Astrocyte (in vitro differentiated cells and primary cell): ENCODE data around the gene ANKRD62. TPM values are rescaled to one million over a fixed set of nuclear protein-coding genes. Genes with fewer than 3 reads are reported as not detected.

Source experiments
- DNase-seq: peaks from one replicate; pipeline ENCODE4 v3.0.0-alpha.2; 2010; ENCODE audit warnings: low read depth
- FAIRE-seq: peaks from 2 replicates; lab custom pipeline; 2011; peaks lifted over from hg19 to GRCh38; lab: Jason Lieb, UNC
- H2AFZ ChIP-seq: 2 replicates; pipeline ENCODE4 v1.6.0; 2012; ENCODE audit warnings: low read depth, low read length, inconsistent platforms
- H3K27ac ChIP-seq: 2 replicates; pipeline ENCODE4 v1.5.1; 2011; ENCODE audit warnings: low read depth, low read length, inconsistent platforms
- H3K27me3 ChIP-seq: 2 replicates; pipeline ENCODE4 v1.6.0; 2011; ENCODE audit warnings: low read length, inconsistent platforms; ENCODE audit not compliant: insufficient read depth
- H3K36me3 ChIP-seq: 2 replicates; pipeline ENCODE4 v1.5.1; 2011; ENCODE audit warnings: low read length, inconsistent platforms; ENCODE audit not compliant: insufficient read depth
- H3K4me1 ChIP-seq: 2 replicates; pipeline ENCODE4 v1.5.1; 2011; ENCODE audit warnings: low read length, inconsistent platforms; ENCODE audit not compliant: insufficient read depth
- H3K4me2 ChIP-seq: 2 replicates; pipeline ENCODE4 v1.6.0; 2012; ENCODE audit warnings: low read length, inconsistent platforms
- H3K4me3 ChIP-seq: 2 replicates; pipeline ENCODE4 v1.5.1; 2011; ENCODE audit warnings: low read depth, mild to moderate bottlenecking, low read length, inconsistent platforms; ENCODE audit not compliant: insufficient read depth
- H3K79me2 ChIP-seq: 2 replicates; pipeline ENCODE4 v1.6.0; 2012; ENCODE audit warnings: mild to moderate bottlenecking, low read length, inconsistent platforms; ENCODE audit not compliant: insufficient read depth
- H3K9ac ChIP-seq: 2 replicates; pipeline ENCODE4 v1.6.0; 2012; ENCODE audit warnings: mild to moderate bottlenecking, low read length, inconsistent platforms
- H3K9me3 ChIP-seq: 2 replicates; pipeline ENCODE4 v1.5.1; 2012; ENCODE audit warnings: low read depth, mild to moderate bottlenecking, low read length, inconsistent platforms; ENCODE audit not compliant: insufficient read depth
- H4K20me1 ChIP-seq: 2 replicates; pipeline ENCODE4 v1.6.0; 2012; ENCODE audit warnings: low read length, inconsistent platforms; ENCODE audit not compliant: insufficient read depth
- H3K27ac Mint-ChIP-seq: one replicate; pipeline ENCODE4 v1.8.0; 2021; ENCODE audit warnings: mild to moderate bottlenecking, mixed read lengths; ENCODE audit not compliant: unreplicated experiment
- H3K27me3 Mint-ChIP-seq: one replicate; pipeline ENCODE4 v1.8.0; 2021; ENCODE audit warnings: low read depth, mixed read lengths; ENCODE audit not compliant: unreplicated experiment
- H3K36me3 Mint-ChIP-seq: one replicate; pipeline ENCODE4 v1.8.0; 2021; ENCODE audit warnings: low read depth, mixed read lengths; ENCODE audit not compliant: unreplicated experiment
- H3K4me1 Mint-ChIP-seq: one replicate; pipeline ENCODE4 v1.8.0; 2021; ENCODE audit warnings: low read depth, mixed read lengths; ENCODE audit not compliant: unreplicated experiment
- H3K4me3 Mint-ChIP-seq: one replicate; pipeline ENCODE4 v1.8.0; 2021; ENCODE audit warnings: mild to moderate bottlenecking, moderate library complexity, mixed read lengths; ENCODE audit not compliant: unreplicated experiment
- H3K9me3 Mint-ChIP-seq: one replicate; pipeline ENCODE4 v1.8.0; 2021; ENCODE audit warnings: mild to moderate bottlenecking, mixed read lengths; ENCODE audit not compliant: unreplicated experiment
- EZH2 ChIP-seq: IDR thresholded peaks from 2 replicates; pipeline ENCODE4 v1.6.1; 2012; ENCODE audit warnings: mild to moderate bottlenecking, low read length, inconsistent platforms; ENCODE audit not compliant: insufficient read depth
- total RNA-seq: library from RNA; stranded (reverse); gene quantifications from 2 replicates; pipeline ENCODE4 v1.2.1, GENCODE V29; 2021
- TF ChIP-seq, protein P1 (sequence below): IDR thresholded peaks from 2 replicates; pipeline ENCODE4 v1.5.1; 2011; ENCODE audit warnings: low read depth, mild to moderate bottlenecking, inconsistent platforms, low read length, moderate library complexity; ENCODE audit not compliant: insufficient read depth

ANKRD62 gene
- total RNA-seq, 1 donor from 2014 or later = not detected

GRCh38 chr18:12060182-12060870 lies 33.3 kb upstream of the ANKRD62 start:
- Histone ChIP-seq H3K4me2 (no peak overlapping the region), H3K27ac (no peak overlapping the region), H2AFZ (no peak overlapping the region), H3K4me1 (peaks cover 3% of the 10 kb centered on the region), H3K4me3 (no peak overlapping the region), H3K27me3 (no peaks in the 10 kb centered on the region), H4K20me1 (no peaks in the 10 kb centered on the region), H3K36me3 (no peaks in the 10 kb centered on the region), H3K79me2 (no peaks in the 10 kb centered on the region), H3K9ac (no peak overlapping the region), H3K9me3 (no peaks in the 10 kb centered on the region)
- Mint-ChIP-seq H3K9me3 (peaks cover 2% of the 10 kb centered on the region), H3K27ac (no peak overlapping the region), H3K4me3 (no peak overlapping the region), H3K36me3 (no peaks in the 10 kb centered on the region), H3K27me3 (peaks cover 10% of the 10 kb centered on the region), H3K4me1 (peaks cover 9% of the 10 kb centered on the region)
- DNase-seq (no peak), FAIRE-seq (no peak)
- TF ChIP-seq, protein P1, sequence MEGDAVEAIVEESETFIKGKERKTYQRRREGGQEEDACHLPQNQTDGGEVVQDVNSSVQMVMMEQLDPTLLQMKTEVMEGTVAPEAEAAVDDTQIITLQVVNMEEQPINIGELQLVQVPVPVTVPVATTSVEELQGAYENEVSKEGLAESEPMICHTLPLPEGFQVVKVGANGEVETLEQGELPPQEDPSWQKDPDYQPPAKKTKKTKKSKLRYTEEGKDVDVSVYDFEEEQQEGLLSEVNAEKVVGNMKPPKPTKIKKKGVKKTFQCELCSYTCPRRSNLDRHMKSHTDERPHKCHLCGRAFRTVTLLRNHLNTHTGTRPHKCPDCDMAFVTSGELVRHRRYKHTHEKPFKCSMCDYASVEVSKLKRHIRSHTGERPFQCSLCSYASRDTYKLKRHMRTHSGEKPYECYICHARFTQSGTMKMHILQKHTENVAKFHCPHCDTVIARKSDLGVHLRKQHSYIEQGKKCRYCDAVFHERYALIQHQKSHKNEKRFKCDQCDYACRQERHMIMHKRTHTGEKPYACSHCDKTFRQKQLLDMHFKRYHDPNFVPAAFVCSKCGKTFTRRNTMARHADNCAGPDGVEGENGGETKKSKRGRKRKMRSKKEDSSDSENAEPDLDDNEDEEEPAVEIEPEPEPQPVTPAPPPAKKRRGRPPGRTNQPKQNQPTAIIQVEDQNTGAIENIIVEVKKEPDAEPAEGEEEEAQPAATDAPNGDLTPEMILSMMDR = no peak
- TF ChIP-seq EZH2 = no peak

- FAIRE-seq (no peak), DNase-seq (no peak)
- H4K20me1 ChIP-seq = no peaks in the 10 kb centered on the region
- no peaks in the 10 kb centered on the region for H3K36me3 ChIP-seq
- Mint-ChIP-seq H3K27me3 (peaks cover 15% of the 10 kb centered on the region), H3K4me1 (peaks cover 4% of the 10 kb centered on the region), H3K36me3 (peaks cover 3% of the 10 kb centered on the region), H3K27ac (no peak overlapping the region), H3K9me3 (peaks cover 2% of the 10 kb centered on the region), H3K4me3 (no peak overlapping the region)
- no peak overlapping the region for H2AFZ ChIP-seq
- no peaks in the 10 kb centered on the region for H3K9me3 ChIP-seq
- H3K27ac ChIP-seq = no peak overlapping the region
- no peak overlapping the region for H3K4me3 ChIP-seq
- H3K4me1 ChIP-seq = no peaks in the 10 kb centered on the region
- H3K4me2 ChIP-seq = no peak overlapping the region
- H3K79me2 ChIP-seq = no peaks in the 10 kb centered on the region
- no peaks in the 10 kb centered on the region for H3K27me3 ChIP-seq
- no peak for TF ChIP-seq EZH2
- TF ChIP-seq, protein P1 = no peak
- no peak overlapping the region for H3K9ac ChIP-seq
Measured at GRCh38 chr18:12061685-12062084, 32.0 kb upstream of the ANKRD62 start.

DNA sequence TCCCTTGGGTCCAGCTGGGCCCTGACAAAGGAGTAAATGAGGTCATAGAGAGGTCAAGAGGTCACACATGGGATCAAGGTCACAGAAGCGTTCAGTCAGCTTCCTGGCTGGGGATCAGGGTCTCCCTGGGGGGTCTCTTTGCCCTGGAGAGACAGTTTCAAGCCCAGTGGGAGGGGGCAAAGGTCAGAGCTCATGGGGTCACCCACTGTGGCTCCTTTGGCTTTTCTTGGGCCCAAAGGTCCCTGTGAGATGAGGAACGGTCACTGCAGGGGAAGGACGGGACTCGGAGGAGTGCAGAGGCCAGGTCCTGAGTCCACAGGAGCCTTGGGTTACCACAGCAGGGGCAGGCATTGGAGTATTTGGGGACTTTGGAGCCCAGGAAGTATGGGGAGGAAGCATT lies 30.7 kb upstream of the ANKRD62 start:
- FAIRE-seq (no peak), DNase-seq (no peak)
- Histone ChIP-seq H3K27me3 (no peaks in the 10 kb centered on the region), H2AFZ (no peak overlapping the region), H4K20me1 (no peaks in the 10 kb centered on the region), H3K9ac (no peak overlapping the region), H3K4me3 (no peak overlapping the region), H3K36me3 (no peaks in the 10 kb centered on the region), H3K4me1 (no peaks in the 10 kb centered on the region), H3K79me2 (no peaks in the 10 kb centered on the region), H3K9me3 (no peaks in the 10 kb centered on the region), H3K4me2 (no peak overlapping the region), H3K27ac (no peak overlapping the region)
- H3K4me1 Mint-ChIP-seq = peaks cover 4% of the 10 kb centered on the region
- no peak overlapping the region for H3K4me3 Mint-ChIP-seq
- no peak overlapping the region for H3K27ac Mint-ChIP-seq
- H3K9me3 Mint-ChIP-seq = no peaks in the 10 kb centered on the region
- TF ChIP-seq EZH2 = no peak
- TF ChIP-seq, protein P1 = no peak
- H3K36me3 Mint-ChIP-seq = peaks cover 3% of the 10 kb centered on the region
- H3K27me3 Mint-ChIP-seq = peaks cover 15% of the 10 kb centered on the region
